ENCODE data around the gene FOSL2. TPM values are rescaled to one million over a fixed set of nuclear protein-coding genes. Genes with fewer than 3 reads are reported as not detected.

The FOSL2 gene
- total RNA-seq, 1 donor from 2014 or later, result 156 TPM

DNA sequence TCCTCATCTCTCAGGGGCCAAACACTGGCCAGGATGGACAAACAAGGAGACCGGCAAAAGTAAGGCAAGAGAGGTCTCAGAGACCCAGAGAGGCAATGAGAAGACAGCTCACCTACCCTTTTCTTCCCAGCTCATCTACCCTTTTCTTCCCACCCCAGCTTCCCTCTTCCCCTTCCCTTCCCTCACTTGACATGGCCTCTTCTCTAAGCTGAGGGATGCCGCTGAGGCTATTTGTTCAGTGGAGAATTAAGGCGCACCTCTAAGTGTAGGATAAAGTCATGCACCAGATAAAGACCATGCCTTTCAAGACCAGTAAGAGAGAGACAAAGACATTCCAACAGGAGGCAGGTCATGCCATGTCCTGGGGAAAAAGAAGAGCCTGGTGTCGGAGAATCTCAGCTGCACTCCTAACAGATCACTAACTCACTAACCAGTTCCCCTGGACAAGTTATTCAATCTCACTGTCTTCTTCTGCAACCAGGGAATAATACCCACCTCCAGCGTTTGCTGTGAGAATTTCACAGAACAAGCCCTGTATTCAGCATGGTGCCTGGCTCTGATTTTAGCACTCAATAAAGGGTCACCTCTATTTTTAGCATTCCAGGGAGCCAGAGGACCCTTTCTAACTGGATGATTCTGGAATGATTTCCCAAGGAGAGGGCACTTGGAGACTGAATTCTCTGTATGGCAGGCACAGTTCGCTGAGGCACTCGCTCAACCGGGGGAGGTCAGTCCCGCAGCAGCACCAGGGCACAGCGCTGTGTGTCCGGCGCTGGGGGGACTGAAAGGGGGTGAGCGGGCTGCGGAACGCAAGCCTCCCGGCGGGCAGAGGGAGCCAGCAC is 3.0 kb upstream of the FOSL2 start:
- Mint-ChIP-seq H3K27me3 (ENCODE audit: low read depth) (no peaks in the 10 kb centered on the region), H3K4me1 (ENCODE audit: low read depth) (peaks cover 39% of the 10 kb centered on the region), H3K9me3 (ENCODE audit: low read depth) (no peaks in the 10 kb centered on the region), H3K36me3 (ENCODE audit: low read depth) (peaks cover 6% of the 10 kb centered on the region), H3K27ac (ENCODE audit: unreplicated experiment) (peak overlapping the region; percentile 96), H3K4me3 (ENCODE audit: unreplicated experiment) (peak overlapping the region; percentile 77)
- DNase-seq (ENCODE audit: low spot score), result peak; percentile 1
- TF ChIP-seq CTCF (IDR thresholded peaks at IDR 0.05), result peak; percentile 44

DNA sequence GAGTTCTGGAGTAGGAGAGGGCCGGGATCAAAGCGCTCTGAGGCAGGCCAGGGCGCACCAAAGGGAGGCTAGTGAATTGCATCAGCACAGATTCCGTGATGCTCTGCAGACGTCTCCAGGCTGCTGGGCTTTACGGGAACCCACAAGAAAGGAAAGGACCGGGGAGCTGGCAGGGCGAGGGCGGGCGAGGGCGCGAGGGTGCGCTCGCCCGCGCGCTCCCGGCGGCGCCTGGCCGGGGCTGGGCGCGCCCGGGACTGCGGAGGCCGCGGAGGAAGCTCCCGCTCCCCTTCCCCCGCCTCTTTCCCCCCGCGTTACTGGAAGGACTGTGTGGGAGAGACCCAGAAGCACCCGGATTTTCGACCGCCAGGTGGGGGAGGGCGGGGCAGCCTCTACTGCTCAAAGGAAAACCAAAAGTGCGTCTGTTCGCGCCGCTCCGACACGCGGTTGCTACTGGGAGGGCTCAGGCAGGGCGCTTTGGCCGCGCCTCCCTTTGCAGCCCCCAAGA is 2.4 kb upstream of the FOSL2 start:
- H3K27me3 Mint-ChIP-seq (ENCODE audit: low read depth), result no peaks in the 10 kb centered on the region
- H3K36me3 Mint-ChIP-seq (ENCODE audit: low read depth), result peaks cover 7% of the 10 kb centered on the region
- TF ChIP-seq CTCF (IDR thresholded peaks at IDR 0.05), result peak; percentile 26
- peak overlapping the region; percentile 96 for H3K27ac Mint-ChIP-seq (ENCODE audit: unreplicated experiment)
- DNase-seq (ENCODE audit: low spot score), result peak; percentile 93
- H3K4me3 Mint-ChIP-seq (ENCODE audit: unreplicated experiment), result peak overlapping the region; percentile 77
- H3K9me3 Mint-ChIP-seq (ENCODE audit: low read depth), result no peaks in the 10 kb centered on the region
- peaks cover 39% of the 10 kb centered on the region for H3K4me1 Mint-ChIP-seq (ENCODE audit: low read depth)

- H3K4me1 Mint-ChIP-seq (ENCODE audit: low read depth), result peaks cover 39% of the 10 kb centered on the region
- no peak for DNase-seq (ENCODE audit: low spot score)
- H3K4me3 Mint-ChIP-seq (ENCODE audit: unreplicated experiment), result peak overlapping the region; percentile 77
- no peaks in the 10 kb centered on the region for H3K9me3 Mint-ChIP-seq (ENCODE audit: low read depth)
- peak overlapping the region; percentile 96 for H3K27ac Mint-ChIP-seq (ENCODE audit: unreplicated experiment)
- TF ChIP-seq CTCF (IDR thresholded peaks at IDR 0.05), result no peak
- peaks cover 7% of the 10 kb centered on the region for H3K36me3 Mint-ChIP-seq (ENCODE audit: low read depth)
- H3K27me3 Mint-ChIP-seq (ENCODE audit: low read depth), result no peaks in the 10 kb centered on the region
Observed at GRCh38 chr2:28390746-28391563, 1.7 kb upstream of the FOSL2 start.

DNA sequence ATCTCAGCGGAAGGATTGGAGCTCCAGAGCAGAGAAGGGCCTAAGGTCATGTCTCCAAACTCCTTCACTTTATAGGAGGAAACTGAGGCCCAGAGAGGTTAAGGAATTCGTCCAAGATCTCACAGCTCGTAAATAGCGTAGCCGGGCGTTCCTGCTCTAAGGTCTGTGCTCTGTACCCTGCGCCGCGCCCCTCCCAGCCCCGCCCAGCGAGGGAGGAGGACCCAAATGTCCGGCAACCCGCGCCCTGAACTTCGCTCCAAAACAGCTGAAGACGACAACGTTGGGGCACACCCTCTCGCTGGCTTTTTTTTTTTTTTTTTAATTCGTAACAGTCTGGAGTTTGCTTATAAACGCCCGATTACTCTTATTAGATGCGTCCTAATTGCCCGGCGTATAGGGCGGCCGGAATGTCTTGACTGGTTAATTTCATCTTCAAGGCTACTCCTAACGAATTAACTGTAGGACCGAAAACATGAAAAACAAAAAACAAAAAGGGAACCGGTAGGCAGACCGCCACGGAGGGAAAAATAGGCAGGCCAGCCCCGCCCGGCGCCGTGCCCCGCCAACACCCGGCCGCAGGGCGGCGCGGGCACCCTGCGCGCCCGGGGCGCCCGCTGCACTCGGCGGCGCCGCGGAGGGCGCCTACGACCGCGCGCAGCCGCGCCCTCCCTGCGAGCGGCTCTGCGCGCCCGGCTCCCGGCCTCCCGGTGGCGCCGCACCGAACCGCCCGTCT is 928 bp upstream of the FOSL2 start:
- DNase-seq (ENCODE audit: low spot score), result no peak
- H3K27me3 Mint-ChIP-seq (ENCODE audit: low read depth), result no peaks in the 10 kb centered on the region
- peak overlapping the region; percentile 77 for H3K4me3 Mint-ChIP-seq (ENCODE audit: unreplicated experiment)
- H3K27ac Mint-ChIP-seq (ENCODE audit: unreplicated experiment), result peak overlapping the region; percentile 96
- H3K36me3 Mint-ChIP-seq (ENCODE audit: low read depth), result peaks cover 7% of the 10 kb centered on the region
- H3K9me3 Mint-ChIP-seq (ENCODE audit: low read depth), result no peaks in the 10 kb centered on the region
- TF ChIP-seq CTCF (IDR thresholded peaks at IDR 0.05), result peak; percentile 25
- H3K4me1 Mint-ChIP-seq (ENCODE audit: low read depth), result peaks cover 38% of the 10 kb centered on the region
